ENCODE results near the gene TATDN2. TPM values are rescaled to one million over a fixed set of nuclear protein-coding genes. Genes with fewer than 3 reads are reported as not detected.
A peak's percentile ranks its signal among the peaks of the same experiment; 100 is the strongest.

The TATDN2 gene
- total RNA-seq, 1 donor from 2014 or later = 36.0 TPM

DNA sequence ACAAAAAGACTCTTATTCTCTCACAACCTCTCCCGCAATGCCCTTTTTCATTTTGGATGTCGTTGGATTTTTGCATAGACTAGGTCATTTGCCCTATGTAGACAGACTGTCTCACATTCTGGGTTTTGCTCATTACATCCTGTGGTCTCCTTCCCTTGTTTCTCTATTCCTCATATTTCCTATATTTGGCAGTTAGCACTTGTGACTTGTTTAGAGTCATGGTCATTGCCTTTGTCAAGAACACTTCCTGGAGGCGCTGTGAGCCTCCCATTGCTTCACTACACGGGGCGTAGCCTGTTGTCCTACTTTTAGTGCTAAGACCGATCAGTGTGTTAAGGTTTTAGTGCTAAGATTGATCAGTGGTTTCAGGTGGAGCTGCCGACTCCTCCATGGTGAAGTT is 16.1 kb upstream of the TATDN2 start:
- intact Hi-C loops (cut with DNase I) = no loop called here
- peak overlapping the region; percentile 31 for H3K27ac ChIP-seq
- ATAC-seq = peak; percentile 67 to 80

DNA sequence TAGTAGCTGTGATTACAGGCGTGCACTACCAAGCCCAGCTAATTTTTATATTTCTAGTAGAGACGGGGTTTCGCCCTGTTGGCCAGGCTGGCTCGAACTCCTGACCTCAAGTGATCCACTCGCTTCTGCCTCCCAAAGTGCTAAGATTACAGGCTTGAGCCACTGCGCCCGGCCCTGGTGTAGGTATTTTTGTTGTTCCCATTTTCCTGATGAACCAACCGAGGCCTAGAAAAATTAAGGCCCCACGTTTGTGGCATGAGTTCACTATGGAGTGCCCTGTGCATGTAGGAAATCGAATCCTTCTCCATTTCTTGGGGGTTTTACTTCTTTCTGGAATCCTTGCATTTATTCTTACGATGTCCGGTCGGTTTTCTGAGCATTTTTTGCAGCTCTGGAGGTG is 14.3 kb upstream of the TATDN2 start:
- peaks cover 2% of the 10 kb centered on the region for H3K4me1 ChIP-seq
- H3K36me3 ChIP-seq = peaks cover 26% of the 10 kb centered on the region
- no peaks in the 10 kb centered on the region for H3K27me3 ChIP-seq (ENCODE audit: low read depth)
- H3K9me3 ChIP-seq = no peaks in the 10 kb centered on the region
- intact Hi-C loops (cut with DNase I) = no loop called here
- no peak for ATAC-seq
- no peak overlapping the region for H3K27ac ChIP-seq
- TF ChIP-seq, protein P1, sequence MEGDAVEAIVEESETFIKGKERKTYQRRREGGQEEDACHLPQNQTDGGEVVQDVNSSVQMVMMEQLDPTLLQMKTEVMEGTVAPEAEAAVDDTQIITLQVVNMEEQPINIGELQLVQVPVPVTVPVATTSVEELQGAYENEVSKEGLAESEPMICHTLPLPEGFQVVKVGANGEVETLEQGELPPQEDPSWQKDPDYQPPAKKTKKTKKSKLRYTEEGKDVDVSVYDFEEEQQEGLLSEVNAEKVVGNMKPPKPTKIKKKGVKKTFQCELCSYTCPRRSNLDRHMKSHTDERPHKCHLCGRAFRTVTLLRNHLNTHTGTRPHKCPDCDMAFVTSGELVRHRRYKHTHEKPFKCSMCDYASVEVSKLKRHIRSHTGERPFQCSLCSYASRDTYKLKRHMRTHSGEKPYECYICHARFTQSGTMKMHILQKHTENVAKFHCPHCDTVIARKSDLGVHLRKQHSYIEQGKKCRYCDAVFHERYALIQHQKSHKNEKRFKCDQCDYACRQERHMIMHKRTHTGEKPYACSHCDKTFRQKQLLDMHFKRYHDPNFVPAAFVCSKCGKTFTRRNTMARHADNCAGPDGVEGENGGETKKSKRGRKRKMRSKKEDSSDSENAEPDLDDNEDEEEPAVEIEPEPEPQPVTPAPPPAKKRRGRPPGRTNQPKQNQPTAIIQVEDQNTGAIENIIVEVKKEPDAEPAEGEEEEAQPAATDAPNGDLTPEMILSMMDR (IDR thresholded peaks at IDR 0.05) = no peak
- H3K4me3 ChIP-seq = no peak overlapping the region
- no peak for DNase-seq

More for the DNA sequence above, 16.1 kb upstream of the TATDN2 start:
- peaks cover 23% of the 10 kb centered on the region for H3K36me3 ChIP-seq
- no peaks in the 10 kb centered on the region for H3K9me3 ChIP-seq
- H3K4me3 ChIP-seq = no peak overlapping the region
- DNase-seq = peak; percentile 62
- no peaks in the 10 kb centered on the region for H3K27me3 ChIP-seq (ENCODE audit: low read depth)
- TF ChIP-seq, protein P1 (IDR thresholded peaks at IDR 0.05) = no peak
- H3K4me1 ChIP-seq = peaks cover 7% of the 10 kb centered on the region

DNA sequence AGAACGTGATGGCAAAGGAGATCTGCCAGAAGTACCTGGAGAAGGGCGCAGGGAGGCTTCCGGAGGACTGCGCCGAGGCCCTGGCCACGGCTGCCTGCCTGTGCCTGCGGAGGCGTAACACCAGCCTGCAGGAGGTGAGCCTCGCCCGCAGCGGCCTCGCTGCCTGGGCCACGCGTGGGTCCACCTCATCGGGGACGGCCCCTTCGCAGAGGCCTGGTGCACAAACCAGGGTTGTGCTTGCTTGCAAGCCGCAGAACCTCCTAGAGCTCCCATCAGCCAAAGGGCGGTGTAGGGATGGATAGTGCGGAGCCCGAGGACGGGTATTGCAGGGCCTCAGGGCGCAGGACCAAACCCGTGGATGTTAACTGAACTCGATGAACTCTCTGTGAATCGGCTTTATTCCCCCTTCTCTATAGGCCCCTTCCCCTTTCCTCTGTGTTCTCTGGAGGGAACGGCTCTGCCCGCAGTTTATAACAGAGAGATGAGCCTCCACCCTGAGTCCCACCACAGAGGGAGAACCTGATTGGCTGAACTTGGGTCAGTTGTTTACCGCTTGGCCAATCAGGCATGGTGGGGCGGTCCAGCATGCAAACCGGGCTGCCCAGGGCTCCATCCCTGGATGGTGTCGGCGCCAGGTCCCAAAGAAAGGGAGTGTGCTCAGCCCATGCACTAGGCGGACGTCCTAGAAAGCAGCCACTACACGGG is 13.6 kb upstream of the TATDN2 start:
- ATAC-seq (no peak), DNase-seq (no peak)
- Histone ChIP-seq H3K9me3 (no peaks in the 10 kb centered on the region), H3K27ac (no peak overlapping the region), H3K36me3 (peaks cover 27% of the 10 kb centered on the region), H3K4me1 (no peaks in the 10 kb centered on the region), H3K27me3 (ENCODE audit: low read depth) (no peaks in the 10 kb centered on the region), H3K4me3 (no peak overlapping the region)
- TF ChIP-seq, protein P1 (IDR thresholded peaks at IDR 0.05) = no peak
- intact Hi-C loops (cut with DNase I) = no loop called here

DNA sequence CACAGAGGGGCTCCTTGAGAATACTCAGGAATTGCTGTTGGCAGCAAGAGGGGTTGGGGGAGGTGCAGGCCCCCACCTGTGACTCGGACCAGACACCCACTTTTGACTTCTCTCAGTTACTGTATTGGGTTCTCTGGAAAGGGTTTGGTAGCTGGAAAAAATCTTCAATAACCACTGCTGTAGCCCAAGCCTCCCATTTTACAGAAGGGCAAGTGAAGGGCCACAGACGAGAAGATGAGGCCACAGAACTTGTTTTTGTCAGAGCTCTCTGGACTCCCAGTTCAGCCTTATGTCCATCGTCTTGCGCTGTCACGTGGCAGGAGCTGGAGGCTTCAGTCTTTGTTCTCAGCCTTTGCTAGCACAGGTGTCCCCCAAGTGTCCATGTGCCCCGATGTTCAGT is 12.7 kb upstream of the TATDN2 start:
- intact Hi-C loops (cut with DNase I) = no loop called here
- no peaks in the 10 kb centered on the region for H3K9me3 ChIP-seq
- no peaks in the 10 kb centered on the region for H3K27me3 ChIP-seq (ENCODE audit: low read depth)
- H3K4me3 ChIP-seq = no peak overlapping the region
- H3K27ac ChIP-seq = no peak overlapping the region
- no peak for DNase-seq
- TF ChIP-seq, protein P1 (IDR thresholded peaks at IDR 0.05) = no peak
- H3K4me1 ChIP-seq = no peaks in the 10 kb centered on the region
- peaks cover 27% of the 10 kb centered on the region for H3K36me3 ChIP-seq
- no peak for ATAC-seq

DNA sequence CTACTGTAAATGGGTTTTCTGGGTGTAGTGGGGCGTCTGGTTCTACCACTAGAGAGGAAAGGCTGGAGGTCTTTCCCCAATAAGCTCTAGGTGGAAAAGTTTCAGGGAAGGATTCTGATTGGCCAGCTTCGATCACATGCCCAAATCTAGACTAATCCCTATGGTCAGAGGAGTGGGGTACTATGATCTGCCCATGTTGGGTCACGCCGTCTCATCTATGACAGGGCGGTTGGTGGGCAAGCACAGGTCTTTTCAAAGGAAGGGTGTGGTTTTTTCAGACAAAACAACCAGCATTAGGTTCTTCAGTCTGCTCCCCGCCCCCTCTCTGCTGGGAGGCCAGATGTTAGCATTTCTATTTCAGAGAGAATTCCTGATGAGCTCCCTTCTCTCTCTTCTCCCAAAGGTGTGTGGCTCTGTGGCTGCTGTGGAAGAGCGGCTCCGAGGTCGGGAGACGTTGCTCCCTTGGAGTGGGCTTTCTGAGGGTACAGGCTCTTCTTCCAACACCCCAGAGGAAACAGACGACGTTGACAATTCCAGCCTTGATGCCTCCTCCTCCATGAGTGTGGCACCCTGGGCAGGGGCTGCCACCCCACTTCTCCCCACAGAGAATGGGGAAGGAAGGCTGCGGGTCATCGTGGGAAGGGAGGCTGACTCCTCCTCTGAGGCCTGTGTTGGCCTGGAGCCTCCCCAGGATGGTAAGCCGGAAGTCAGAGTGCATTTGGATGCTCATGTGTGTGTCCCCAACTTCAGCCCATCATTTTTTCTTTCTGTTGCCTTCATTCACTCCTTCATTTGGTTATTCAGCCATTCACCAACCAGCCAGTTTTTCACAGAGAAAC is 9.7 kb upstream of the TATDN2 start:
- intact Hi-C loops (cut with DNase I) = no loop called here
- ATAC-seq (no peak), DNase-seq (no peak)
- no peak overlapping the region for H3K4me3 ChIP-seq
- H3K27ac ChIP-seq = no peak overlapping the region
- TF ChIP-seq, protein P1 (IDR thresholded peaks at IDR 0.05) = no peak
- H3K36me3 ChIP-seq = peaks cover 35% of the 10 kb centered on the region
- no peaks in the 10 kb centered on the region for H3K9me3 ChIP-seq
- no peaks in the 10 kb centered on the region for H3K27me3 ChIP-seq (ENCODE audit: low read depth)
- H3K4me1 ChIP-seq = no peaks in the 10 kb centered on the region

Measured in lower lobe of right lung (tissue), 2 donors.